ENCODE measurements around the gene IKZF1.

The IKZF1 gene

GRCh38 chr7:50421043-50421442, 116.5 kb downstream of the IKZF1 start:
- no peak overlapping the region for H3K27ac ChIP-seq (ENCODE audit: poor library complexity, severe bottlenecking)
- ATAC-seq (ENCODE audit: low read depth) (no peak), DNase-seq (ENCODE audit: low spot score) (no peak)
- H3K36me3 ChIP-seq (ENCODE audit: low read depth), result no peaks in the 10 kb centered on the region
- no peaks in the 10 kb centered on the region for H3K9me3 ChIP-seq (ENCODE audit: severe bottlenecking)
- H3K4me3 ChIP-seq (ENCODE audit: severe bottlenecking), result no peak overlapping the region
- no peaks in the 10 kb centered on the region for H3K27me3 ChIP-seq (ENCODE audit: insufficient read depth, poor library complexity, severe bottlenecking)
- TF ChIP-seq CTCF (IDR thresholded peaks at IDR 0.05; ENCODE audit: poor library complexity, severe bottlenecking), result no peak
- no peaks in the 10 kb centered on the region for H3K4me1 ChIP-seq (ENCODE audit: insufficient read depth, poor library complexity, severe bottlenecking)

- Histone ChIP-seq H3K27me3 (ENCODE audit: insufficient read depth, poor library complexity, severe bottlenecking) (no peaks in the 10 kb centered on the region), H3K9me3 (ENCODE audit: severe bottlenecking) (no peaks in the 10 kb centered on the region), H3K36me3 (ENCODE audit: low read depth) (no peaks in the 10 kb centered on the region), H3K4me1 (ENCODE audit: insufficient read depth, poor library complexity, severe bottlenecking) (no peaks in the 10 kb centered on the region), H3K27ac (ENCODE audit: poor library complexity, severe bottlenecking) (no peak overlapping the region), H3K4me3 (ENCODE audit: severe bottlenecking) (no peak overlapping the region)
- DNase-seq (ENCODE audit: low spot score) (no peak), ATAC-seq (ENCODE audit: low read depth) (no peak)
- no peak for TF ChIP-seq CTCF (IDR thresholded peaks at IDR 0.05; ENCODE audit: poor library complexity, severe bottlenecking)
Observed at GRCh38 chr7:50422858-50423257, 118.3 kb downstream of the IKZF1 start.

GRCh38 chr7:50423860-50424259, 119.3 kb downstream of the IKZF1 start:
- DNase-seq (ENCODE audit: low spot score) (no peak), ATAC-seq (ENCODE audit: low read depth) (no peak)
- no peak overlapping the region for H3K27ac ChIP-seq (ENCODE audit: poor library complexity, severe bottlenecking)
- H3K4me3 ChIP-seq (ENCODE audit: severe bottlenecking), result no peak overlapping the region
- no peaks in the 10 kb centered on the region for H3K9me3 ChIP-seq (ENCODE audit: severe bottlenecking)
- H3K27me3 ChIP-seq (ENCODE audit: insufficient read depth, poor library complexity, severe bottlenecking), result no peaks in the 10 kb centered on the region
- TF ChIP-seq CTCF (IDR thresholded peaks at IDR 0.05; ENCODE audit: poor library complexity, severe bottlenecking), result no peak
- no peaks in the 10 kb centered on the region for H3K36me3 ChIP-seq (ENCODE audit: low read depth)
- no peaks in the 10 kb centered on the region for H3K4me1 ChIP-seq (ENCODE audit: insufficient read depth, poor library complexity, severe bottlenecking)

GRCh38 chr7:50425318-50425717, 120.8 kb downstream of the IKZF1 start:
- H3K27me3 ChIP-seq (ENCODE audit: insufficient read depth, poor library complexity, severe bottlenecking), result no peaks in the 10 kb centered on the region
- no peak for TF ChIP-seq CTCF (IDR thresholded peaks at IDR 0.05; ENCODE audit: poor library complexity, severe bottlenecking)
- no peaks in the 10 kb centered on the region for H3K4me1 ChIP-seq (ENCODE audit: insufficient read depth, poor library complexity, severe bottlenecking)
- H3K36me3 ChIP-seq (ENCODE audit: low read depth), result no peaks in the 10 kb centered on the region
- no peaks in the 10 kb centered on the region for H3K9me3 ChIP-seq (ENCODE audit: severe bottlenecking)
- H3K27ac ChIP-seq (ENCODE audit: poor library complexity, severe bottlenecking), result no peak overlapping the region
- ATAC-seq (ENCODE audit: low read depth) (no peak), DNase-seq (ENCODE audit: low spot score) (no peak)
- H3K4me3 ChIP-seq (ENCODE audit: severe bottlenecking), result no peak overlapping the region

- Histone ChIP-seq H3K4me1 (ENCODE audit: insufficient read depth, poor library complexity, severe bottlenecking) (no peaks in the 10 kb centered on the region), H3K9me3 (ENCODE audit: severe bottlenecking) (no peaks in the 10 kb centered on the region), H3K36me3 (ENCODE audit: low read depth) (no peaks in the 10 kb centered on the region), H3K27me3 (ENCODE audit: insufficient read depth, poor library complexity, severe bottlenecking) (no peaks in the 10 kb centered on the region), H3K27ac (ENCODE audit: poor library complexity, severe bottlenecking) (no peak overlapping the region), H3K4me3 (ENCODE audit: severe bottlenecking) (no peak overlapping the region)
- no peak for ATAC-seq (ENCODE audit: low read depth)
- no peak for TF ChIP-seq CTCF (IDR thresholded peaks at IDR 0.05; ENCODE audit: poor library complexity, severe bottlenecking)
- DNase-seq (ENCODE audit: low spot score), result no peak
Observed at GRCh38 chr7:50426280-50427045, 121.9 kb downstream of the IKZF1 start.
